GM12878 (cell line): ENCODE measurements around the gene CDCP2. TPM values are rescaled to one million over a fixed set of nuclear protein-coding genes. Genes with fewer than 3 reads are reported as not detected.

ENCODE experiments used
- ATAC-seq: fragments of 200-7000 bp; cut with Tn5 transposase; 3 replicates; pipeline ENCODE4 v1.9.1; 2020; ENCODE audit warnings: mild to moderate bottlenecking, moderate library complexity
- BruUV-seq: library from RNA; stranded (reverse); fragments of 400-500 nt; replicated peaks from 2 replicates; lab custom pipeline; 2021; lab: Mats Ljungman, UMichigan
- CTCF ChIA-PET: fragments of 300-600 bp; sonication (Branson Sonifier 250); formaldehyde crosslinking; extraction: SDS; loops from one replicate; lab custom pipeline; 2021; ENCODE audit warnings: inconsistent platforms; lab: Yijun Ruan, JAX
- POLR2A ChIA-PET: fragments of 350-600 bp; formaldehyde crosslinking; extraction: SDS; loops from one replicate; lab custom pipeline; 2021; ENCODE audit warnings: inconsistent platforms; lab: Charles Lee
- RAD21 ChIA-PET: fragments of 300-600 bp; sonication (Branson Sonifier 250); formaldehyde crosslinking; loops from one replicate; lab custom pipeline; 2023; ENCODE audit warnings: antibody characterized with exemption; ENCODE audit not compliant: unreplicated experiment; lab: Charles Lee
- SMC1A ChIA-PET: fragments of 300-600 bp; sonication (Branson Sonifier 250); formaldehyde crosslinking; loops from one replicate; lab custom pipeline; 2023; ENCODE audit not compliant: unreplicated experiment, uncharacterized antibody; lab: Charles Lee
- DNase-seq: peaks from one replicate; pipeline ENCODE4 v3.0.0-alpha.2; 2011; ENCODE audit warnings: low read depth, low spot score
- FAIRE-seq: peaks from 3 replicates; lab custom pipeline; 2011; peaks lifted over from hg19 to GRCh38; lab: Jason Lieb, UNC
- H2AFZ ChIP-seq: 2 replicates; pipeline ENCODE4 v1.6.0; 2011; ENCODE audit warnings: low read depth, low read length, control low read depth; ENCODE audit not compliant: control insufficient read depth
- H3K27ac ChIP-seq: 2 replicates; pipeline ENCODE4 v1.5.1; 2011; ENCODE audit warnings: control low read depth; ENCODE audit not compliant: control insufficient read depth, insufficient read depth
- H3K27me3 ChIP-seq, 2 experiments: replicated peaks in 1 of 2; 2 replicates each; pipeline versions ENCODE4 v1.6.0 to v1.6.1; 2011; ENCODE audit warnings: low read length in 1 of 2; ENCODE audit not compliant: control insufficient read depth in 2 of 2, insufficient read depth in 2 of 2
- H3K36me3 ChIP-seq, 2 experiments: 2 replicates each; pipeline ENCODE4 v1.5.1; 2011; ENCODE audit warnings: low read length in 1 of 2; ENCODE audit not compliant: control insufficient read depth in 2 of 2, insufficient read depth in 2 of 2
- H3K4me1 ChIP-seq: 2 replicates; pipeline ENCODE4 v1.6.1; 2011; ENCODE audit warnings: mild to moderate bottlenecking, low read length, moderate library complexity, mixed read lengths; ENCODE audit not compliant: control insufficient read depth, insufficient read depth
- H3K4me2 ChIP-seq: 2 replicates; pipeline ENCODE4 v1.6.0; 2011; ENCODE audit warnings: control low read depth; ENCODE audit not compliant: control insufficient read depth, insufficient read depth
- H3K4me3 ChIP-seq: fragments of 200-600 bp; sonication (generic); 2 replicates; pipeline ENCODE4 v1.5.1; 2016
- H3K79me2 ChIP-seq: 2 replicates; pipeline ENCODE4 v1.6.0; 2011; ENCODE audit warnings: low read length; ENCODE audit not compliant: control insufficient read depth, insufficient read depth
- H3K9ac ChIP-seq: 2 replicates; pipeline ENCODE4 v1.8.0; 2011; ENCODE audit warnings: low read length, control low read depth, mixed read lengths; ENCODE audit not compliant: control insufficient read depth, insufficient read depth
- H3K9me3 ChIP-seq: replicated peaks from 3 replicates; pipeline ENCODE4 v1.5.1; 2011; ENCODE audit warnings: mild to moderate bottlenecking, low read length; ENCODE audit not compliant: control insufficient read depth, insufficient read depth
- H4K20me1 ChIP-seq: 2 replicates; pipeline ENCODE4 v1.6.0; 2011; ENCODE audit not compliant: control insufficient read depth, insufficient read depth
- CHD1 ChIP-seq: IDR thresholded peaks from 2 replicates; pipeline ENCODE4 v1.6.1; 2012; ENCODE audit warnings: low read depth, low read length, improper control_type of control experiment
- ESRRA ChIP-seq: IDR thresholded peaks from 2 replicates; pipeline ENCODE4 v1.6.1; 2012; ENCODE audit warnings: mild to moderate bottlenecking, low read length, improper control_type of control experiment
- GABPA ChIP-seq: IDR thresholded peaks from 2 replicates; pipeline ENCODE4 v1.6.1; 2014; ENCODE audit warnings: antibody characterized with exemption, low read depth, mild to moderate bottlenecking, inconsistent platforms
- MTA3 ChIP-seq: IDR thresholded peaks from 2 replicates; pipeline ENCODE4 v1.6.1; 2012; ENCODE audit warnings: low read length, inconsistent platforms, borderline replicate concordance
- WGBS: methylation state at CpG from one replicate; pipeline ENCODE4 v1.1.6; 2016; ENCODE audit warnings: low lambda C conversion rate; ENCODE audit not compliant: insufficient replicate concordance, insufficient coverage; ENCODE audit errors: missing lambda C conversion rate; 5-methylcytosine and 5-hydroxymethylcytosine counted together
- in situ Hi-C: fragments of 300-500 bp; cut with MboI; formaldehyde crosslinking; loops from 9 replicates; pipeline ENCODE4 v1.14.3; 2018; ENCODE audit warnings: mixed read lengths
- intact Hi-C: fragments of 100-400 bp; cut with micrococcal nuclease; formaldehyde crosslinking; loops from one replicate; pipeline ENCODE4 v1.14.2; 2022; ENCODE audit not compliant: unreplicated experiment
- polyA plus RNA-seq, 11 experiments: library from polyadenylated mRNA; depleted of rRNA in 4 of 11; unstranded in 6 of 11; stranded (reverse) in 5 of 11; fragments of >200 nt; fragmentation: Nextera tagmentation in 4 of 11; fragmentation: Illumina TruSeq in 1 of 11; extraction: Ambion mirVana in 4 of 11; extraction: Trizol in 1 of 11; gene quantifications; 1 replicate in 1 of 11; 2 replicates in 10 of 11; pipeline versions ENCODE4 v1.2.1 to v1.2.3, GENCODE V29; 2011 to 2016; ENCODE audit warnings: inconsistent platforms in 2 of 11, missing spikeins in 2 of 11, low read depth in 1 of 11
- total RNA-seq, 4 experiments: library from RNA; depleted of rRNA in 3 of 4; stranded (reverse); fragments of >200 nt in 3 of 4; fragmentation: Illumina TruSeq in 1 of 4; extraction: Trizol in 1 of 4; gene quantifications; 2 replicates each; pipeline versions ENCODE4 v1.2.1 to v1.2.3, GENCODE V29; 2013 to 2021
- TF ChIP-seq, protein P1 (sequence below): IDR thresholded peaks from 2 replicates; pipeline ENCODE4 v1.6.1; 2012; ENCODE audit warnings: low read depth, low read length, improper control_type of control experiment
- TF ChIP-seq, protein P2 (sequence below): fragments of 450-650 bp; IDR thresholded peaks from 2 replicates; pipeline ENCODE4 v1.6.1; 2017; ENCODE audit warnings: mild to moderate bottlenecking

The CDCP2 gene
- total and polyA plus RNA-seq, 10 of the 15 experiments (the other 5 are each of a cell fraction or from before 2014, with no cell fraction given): 0.06 TPM; not detected in 9

DNA sequence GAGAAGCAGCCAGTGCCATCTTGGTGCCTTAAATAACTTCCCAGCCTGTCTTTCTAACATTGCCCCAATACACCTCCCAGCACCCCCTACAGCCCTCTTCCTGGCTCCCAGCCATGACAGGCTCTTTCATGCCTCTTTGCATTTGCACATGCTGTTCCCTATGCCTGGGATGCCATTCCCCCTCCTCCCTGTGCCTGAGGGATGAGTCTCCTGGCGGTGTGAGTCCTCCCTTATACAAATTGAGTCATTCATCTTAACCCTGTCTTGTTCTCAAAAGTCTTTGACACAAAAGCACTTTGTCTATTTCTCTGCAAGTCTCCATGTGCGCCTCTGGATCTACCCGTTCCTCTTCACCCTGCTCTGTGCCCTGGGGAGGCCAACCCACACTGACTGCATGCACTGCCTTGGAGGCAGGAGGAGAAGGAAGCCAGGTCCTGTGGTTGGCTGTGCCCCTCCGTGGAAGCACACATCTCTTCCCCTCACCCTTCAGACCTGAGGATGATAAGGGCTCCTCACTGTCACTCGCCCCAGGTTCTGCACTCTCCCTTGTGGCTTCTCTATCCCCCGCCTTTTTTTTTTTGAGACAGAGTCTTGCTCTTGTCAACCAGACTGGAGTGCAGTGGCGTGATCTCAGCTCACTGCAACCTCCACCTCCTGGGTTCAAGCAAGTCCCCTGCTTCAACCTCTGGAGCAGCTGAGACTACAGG lies 25.1 kb downstream of the CDCP2 start (continued):
- no peak for TF ChIP-seq GABPA
- TF ChIP-seq CHD1: no peak
- TF ChIP-seq, protein P1, sequence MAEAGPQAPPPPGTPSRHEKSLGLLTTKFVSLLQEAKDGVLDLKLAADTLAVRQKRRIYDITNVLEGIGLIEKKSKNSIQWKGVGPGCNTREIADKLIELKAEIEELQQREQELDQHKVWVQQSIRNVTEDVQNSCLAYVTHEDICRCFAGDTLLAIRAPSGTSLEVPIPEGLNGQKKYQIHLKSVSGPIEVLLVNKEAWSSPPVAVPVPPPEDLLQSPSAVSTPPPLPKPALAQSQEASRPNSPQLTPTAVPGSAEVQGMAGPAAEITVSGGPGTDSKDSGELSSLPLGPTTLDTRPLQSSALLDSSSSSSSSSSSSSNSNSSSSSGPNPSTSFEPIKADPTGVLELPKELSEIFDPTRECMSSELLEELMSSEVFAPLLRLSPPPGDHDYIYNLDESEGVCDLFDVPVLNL: no peak
- TF ChIP-seq, protein P2, sequence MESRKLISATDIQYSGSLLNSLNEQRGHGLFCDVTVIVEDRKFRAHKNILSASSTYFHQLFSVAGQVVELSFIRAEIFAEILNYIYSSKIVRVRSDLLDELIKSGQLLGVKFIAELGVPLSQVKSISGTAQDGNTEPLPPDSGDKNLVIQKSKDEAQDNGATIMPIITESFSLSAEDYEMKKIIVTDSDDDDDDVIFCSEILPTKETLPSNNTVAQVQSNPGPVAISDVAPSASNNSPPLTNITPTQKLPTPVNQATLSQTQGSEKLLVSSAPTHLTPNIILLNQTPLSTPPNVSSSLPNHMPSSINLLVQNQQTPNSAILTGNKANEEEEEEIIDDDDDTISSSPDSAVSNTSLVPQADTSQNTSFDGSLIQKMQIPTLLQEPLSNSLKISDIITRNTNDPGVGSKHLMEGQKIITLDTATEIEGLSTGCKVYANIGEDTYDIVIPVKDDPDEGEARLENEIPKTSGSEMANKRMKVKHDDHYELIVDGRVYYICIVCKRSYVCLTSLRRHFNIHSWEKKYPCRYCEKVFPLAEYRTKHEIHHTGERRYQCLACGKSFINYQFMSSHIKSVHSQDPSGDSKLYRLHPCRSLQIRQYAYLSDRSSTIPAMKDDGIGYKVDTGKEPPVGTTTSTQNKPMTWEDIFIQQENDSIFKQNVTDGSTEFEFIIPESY: no peak

DNA sequence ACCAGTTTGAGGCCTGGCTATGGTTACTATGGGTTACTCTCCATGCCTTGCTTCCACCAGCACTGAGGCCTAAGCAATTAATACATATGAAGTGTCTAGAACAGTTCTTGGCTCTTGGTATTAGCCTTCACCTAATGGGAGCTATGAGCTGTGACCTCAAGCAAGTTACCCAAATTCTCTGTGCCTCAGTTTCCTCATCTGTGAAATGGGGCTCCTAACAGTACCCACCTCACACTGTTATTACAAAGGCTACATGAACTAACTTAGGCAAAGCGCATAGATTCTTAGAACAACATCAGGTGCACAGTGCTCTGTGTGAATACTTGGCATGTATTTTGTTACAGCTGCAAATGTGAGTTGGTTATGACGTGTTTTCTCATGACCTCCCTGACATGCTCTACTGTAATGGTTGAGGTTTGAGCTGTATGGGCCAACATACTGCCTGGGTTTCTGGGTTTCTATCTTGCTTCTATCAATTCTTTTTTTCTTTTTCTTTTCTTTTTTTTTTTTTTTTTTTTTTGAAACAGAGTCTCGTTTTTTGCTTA lies 26.5 kb downstream of the CDCP2 start:
- ChIA-PET RAD21 (interaction anchor here (0.8 to 2.2 kb wide), 2 partner anchors 10 to 363 kb away, joined by 3 to 7 read pairs; no protein-coding TSS in a partner anchor), POLR2A (interaction anchor here (1.1 kb wide), 1 partner anchor 363 kb away, joined by 3 read pairs; no protein-coding TSS in a partner anchor), CTCF (interaction anchor here (1.0 to 2.5 kb wide), 3 partner anchors 14 to 363 kb away, joined by 3 to 11 read pairs (median 3); no protein-coding TSS in a partner anchor), SMC1A (interaction anchor here (0.6 to 1.6 kb wide), 3 partner anchors 13 to 362 kb away, joined by 3 to 4 read pairs (median 3); no protein-coding TSS in a partner anchor)
- no peak overlapping the region for H3K9ac ChIP-seq
- no peaks in the 10 kb centered on the region for H3K9me3 ChIP-seq
- H4K20me1 ChIP-seq: no peaks in the 10 kb centered on the region
- FAIRE-seq (no peak), ATAC-seq (no peak)
- no peak overlapping the region for H3K4me2 ChIP-seq
- H3K27me3 ChIP-seq: no peaks in the 10 kb centered on the region
- no peak overlapping the region for H3K27ac ChIP-seq
- intact Hi-C loops: no loop called here
- H3K36me3 ChIP-seq: no peaks in the 10 kb centered on the region
- H2AFZ ChIP-seq: no peak overlapping the region
- no peak overlapping the region for H3K4me3 ChIP-seq
- in situ Hi-C loops: no loop called here
- WGBS: 50% methylated on average over 3 of the region's 3 CpGs
- H3K4me1 ChIP-seq: no peaks in the 10 kb centered on the region
- BruUV-seq: no TSS peak
- TF ChIP-seq ESRRA: no peak
- TF ChIP-seq MTA3: no peak
- TF ChIP-seq, all 136 proteins: peak for 0
- no peak for DNase-seq
- H3K79me2 ChIP-seq: no peaks in the 10 kb centered on the region
